H9 (cell line): ENCODE data around the gene SKAP1. TPM values are rescaled to one million over a fixed set of nuclear protein-coding genes. Genes with fewer than 3 reads are reported as not detected.

Experiments
- DNase-seq: peaks from one replicate; pipeline ENCODE4 v3.0.0-alpha.2; 2017
- H2AFZ ChIP-seq: one replicate; pipeline ENCODE4 v1.6.1; 2013; ENCODE audit warnings: mild to moderate bottlenecking, low read length, control low read depth, moderate library complexity
- H2AK5ac ChIP-seq: 2 replicates; pipeline ENCODE4 v1.6.1; 2013; ENCODE audit warnings: low read length, control low read depth, mixed read lengths; ENCODE audit not compliant: insufficient read length
- H2BK120ac ChIP-seq: one replicate; pipeline ENCODE4 v1.6.1; 2013; ENCODE audit warnings: low read depth, mild to moderate bottlenecking, low read length, control low read depth, inconsistent platforms; ENCODE audit not compliant: poor library complexity, severe bottlenecking
- H2BK12ac ChIP-seq: 2 replicates; pipeline ENCODE4 v1.6.1; 2013; ENCODE audit warnings: low read length, control low read depth, mixed read lengths, low read depth; ENCODE audit not compliant: insufficient read length
- H2BK15ac ChIP-seq: 2 replicates; pipeline ENCODE4 v1.6.1; 2013; ENCODE audit warnings: low read depth, low read length, control low read depth
- H2BK20ac ChIP-seq: one replicate; pipeline ENCODE4 v1.6.1; 2013; ENCODE audit warnings: low read depth, mild to moderate bottlenecking, low read length, control low read depth, inconsistent platforms; ENCODE audit not compliant: poor library complexity, severe bottlenecking
- H2BK5ac ChIP-seq: 2 replicates; pipeline ENCODE4 v1.6.1; 2013; ENCODE audit warnings: low read length, control low read depth, mixed read lengths; ENCODE audit not compliant: insufficient read length
- H3K14ac ChIP-seq: 2 replicates; pipeline ENCODE4 v1.6.1; 2013; ENCODE audit warnings: low read length, control low read depth; ENCODE audit not compliant: insufficient read depth
- H3K18ac ChIP-seq: 2 replicates; pipeline ENCODE4 v1.6.1; 2013; ENCODE audit warnings: low read depth, mild to moderate bottlenecking, mixed read lengths, low read length, control low read depth; ENCODE audit not compliant: insufficient read length
- H3K23ac ChIP-seq: 2 replicates; pipeline ENCODE4 v1.6.1; 2013; ENCODE audit warnings: low read length, control low read depth, mixed read lengths, low read depth; ENCODE audit not compliant: insufficient read length
- H3K23me2 ChIP-seq: 2 replicates; pipeline ENCODE4 v1.6.1; 2013; ENCODE audit warnings: low read depth, mild to moderate bottlenecking, mixed read lengths, low read length, control low read depth; ENCODE audit not compliant: insufficient read length, poor library complexity, severe bottlenecking
- H3K27ac ChIP-seq: 2 replicates; pipeline ENCODE4 v1.5.1; 2013; ENCODE audit warnings: low read length, control low read depth, mixed read lengths, low read depth; ENCODE audit not compliant: insufficient read length
- H3K27me3 ChIP-seq: 2 replicates; pipeline ENCODE4 v1.6.1; 2013; ENCODE audit warnings: low read length, control low read depth, inconsistent platforms; ENCODE audit not compliant: insufficient read depth
- H3K4ac ChIP-seq: 2 replicates; pipeline ENCODE4 v1.6.1; 2013; ENCODE audit warnings: low read depth, mild to moderate bottlenecking, control low read depth, inconsistent platforms, low read length, moderate library complexity
- H3K4me1 ChIP-seq: 2 replicates; pipeline ENCODE4 v1.6.1; 2013; ENCODE audit warnings: low read length, control low read depth, inconsistent platforms; ENCODE audit not compliant: insufficient read depth
- H3K4me2 ChIP-seq: 2 replicates; pipeline ENCODE4 v1.6.1; 2013; ENCODE audit warnings: low read length, control low read depth, mixed read lengths; ENCODE audit not compliant: insufficient read length, insufficient read depth
- H3K56ac ChIP-seq: 2 replicates; pipeline ENCODE4 v1.6.1; 2013; ENCODE audit warnings: low read depth, mild to moderate bottlenecking, mixed read lengths, low read length, control low read depth; ENCODE audit not compliant: insufficient read length
- H3K79me1 ChIP-seq: 2 replicates; pipeline ENCODE4 v1.6.1; 2013; ENCODE audit warnings: low read depth, mild to moderate bottlenecking, moderate library complexity, low read length, control low read depth, inconsistent platforms; ENCODE audit not compliant: insufficient read depth, poor library complexity, severe bottlenecking
- H3K79me2 ChIP-seq: 2 replicates; pipeline ENCODE4 v1.6.1; 2013; ENCODE audit warnings: low read length, control low read depth, inconsistent platforms; ENCODE audit not compliant: insufficient read depth
- H3K9ac ChIP-seq: 2 replicates; pipeline ENCODE4 v1.6.1; 2013; ENCODE audit warnings: low read length, control low read depth, mixed read lengths; ENCODE audit not compliant: insufficient read length; ENCODE audit errors: extremely low read depth
- H3K9me3 ChIP-seq: one replicate; pipeline ENCODE4 v1.6.1; 2013; ENCODE audit warnings: low read depth, low read length, inconsistent platforms; ENCODE audit not compliant: control insufficient read depth
- H3T11ph ChIP-seq: one replicate; pipeline ENCODE4 v1.6.1; 2013; ENCODE audit warnings: mild to moderate bottlenecking, low read length, control low read depth, inconsistent platforms
- H4K20me1 ChIP-seq: one replicate; pipeline ENCODE4 v1.6.1; 2013; ENCODE audit not compliant: control insufficient read depth, insufficient read length, insufficient read depth
- H4K5ac ChIP-seq: 2 replicates; pipeline ENCODE4 v1.6.1; 2013; ENCODE audit warnings: low read depth, mild to moderate bottlenecking, mixed read lengths, low read length, control low read depth; ENCODE audit not compliant: insufficient read length
- H4K8ac ChIP-seq: replicated peaks from 2 replicates; pipeline ENCODE4 v1.6.1; 2013; ENCODE audit warnings: low read length, control low read depth, mixed read lengths, low read depth; ENCODE audit not compliant: insufficient read length
- H4K91ac ChIP-seq: 2 replicates; pipeline ENCODE4 v1.6.1; 2013; ENCODE audit warnings: low read depth, mild to moderate bottlenecking, moderate library complexity, mixed read lengths, low read length, control low read depth; ENCODE audit not compliant: insufficient read length
- H3K27ac Mint-ChIP-seq, 3 experiments: 2 replicates in 2 of 3; 3 replicates in 1 of 3; pipeline ENCODE4 v1.8.0; 2020 to 2021; ENCODE audit warnings: mixed read lengths in 3 of 3, mild to moderate bottlenecking in 1 of 3, moderate library complexity in 1 of 3
- H3K27me3 Mint-ChIP-seq: 2 replicates; pipeline ENCODE4 v1.8.0; 2021; ENCODE audit warnings: low read depth, mild to moderate bottlenecking, moderate library complexity, mixed read lengths
- H3K36me3 Mint-ChIP-seq, 3 experiments: 2 replicates in 2 of 3; 3 replicates in 1 of 3; pipeline ENCODE4 v1.8.0; 2020 to 2021; ENCODE audit warnings: low read depth in 3 of 3, mixed read lengths in 3 of 3; ENCODE audit not compliant: insufficient read depth in 1 of 3
- H3K4me1 Mint-ChIP-seq, 2 experiments: 2 replicates each; pipeline ENCODE4 v1.8.0; 2020; ENCODE audit warnings: mixed read lengths in 2 of 2
- H3K4me3 Mint-ChIP-seq, 2 experiments: 2 replicates in 1 of 2; 3 replicates in 1 of 2; pipeline ENCODE4 v1.8.0; 2020 to 2021; ENCODE audit warnings: mild to moderate bottlenecking in 2 of 2, mixed read lengths in 2 of 2, moderate library complexity in 1 of 2
- H3K9me3 Mint-ChIP-seq, 2 experiments: 2 replicates in 1 of 2; 3 replicates in 1 of 2; pipeline ENCODE4 v1.8.0; 2020; ENCODE audit warnings: mild to moderate bottlenecking in 2 of 2, mixed read lengths in 2 of 2, moderate library complexity in 1 of 2
- WGBS: extraction: QIAGEN DNeasy Blood & Tissue Kit; methylation state at CpG from one replicate; pipeline ENCODE4 v1.1.7; 2013; ENCODE audit warnings: missing lambda C conversion rate, low lambda C conversion rate, mixed read lengths; ENCODE audit not compliant: insufficient read length; ENCODE audit errors: extremely low coverage; 5-methylcytosine and 5-hydroxymethylcytosine counted together
- total RNA-seq: library from RNA; stranded (reverse); gene quantifications from 2 replicates; pipeline ENCODE4 v1.2.1, GENCODE V29; 2021
- TF ChIP-seq, protein P1 (sequence below): fragments of 200-600 bp; sonication (generic); conservative IDR thresholded peaks from 3 replicates; pipeline ENCODE4 v1.8.0; 2021; ENCODE audit warnings: antibody characterized with exemption, mild to moderate bottlenecking

SKAP1 gene
- total RNA-seq, 1 experiment from 2014 or later = not detected

- no peaks in the 10 kb centered on the region for H4K20me1 ChIP-seq
- no peak overlapping the region for H2BK20ac ChIP-seq
- no peaks in the 10 kb centered on the region for H3K4me1 ChIP-seq
- no CpG with 5 or more reads among the region's 3 CpGs for WGBS
- H2AFZ ChIP-seq = no peak overlapping the region
- no peak overlapping the region for H3K9ac ChIP-seq
- H3K4me3 Mint-ChIP-seq = no peak overlapping the region
- no peak overlapping the region for H3K27ac Mint-ChIP-seq
- no peak overlapping the region for H3K4ac ChIP-seq
- H2BK120ac ChIP-seq = no peak overlapping the region
- no peaks in the 10 kb centered on the region for H3K27me3 ChIP-seq
- DNase-seq = no peak
- H4K5ac ChIP-seq = no peak overlapping the region
- H3K9me3 Mint-ChIP-seq = no peaks in the 10 kb centered on the region
- no peak overlapping the region for H3K18ac ChIP-seq
- no peak overlapping the region for H3K56ac ChIP-seq
- no peak overlapping the region for H4K91ac ChIP-seq
- no peak overlapping the region for H3T11ph ChIP-seq
- H2BK5ac ChIP-seq = no peak overlapping the region
- no peak overlapping the region for H3K27ac ChIP-seq
- peaks cover 0 to 3% of the 10 kb centered on the region in 2 experiments; a peak in 2 of 4 replicates for H3K4me1 Mint-ChIP-seq
- no peak overlapping the region for H2BK15ac ChIP-seq
- H3K23ac ChIP-seq = no peak overlapping the region
- TF ChIP-seq, protein P1, sequence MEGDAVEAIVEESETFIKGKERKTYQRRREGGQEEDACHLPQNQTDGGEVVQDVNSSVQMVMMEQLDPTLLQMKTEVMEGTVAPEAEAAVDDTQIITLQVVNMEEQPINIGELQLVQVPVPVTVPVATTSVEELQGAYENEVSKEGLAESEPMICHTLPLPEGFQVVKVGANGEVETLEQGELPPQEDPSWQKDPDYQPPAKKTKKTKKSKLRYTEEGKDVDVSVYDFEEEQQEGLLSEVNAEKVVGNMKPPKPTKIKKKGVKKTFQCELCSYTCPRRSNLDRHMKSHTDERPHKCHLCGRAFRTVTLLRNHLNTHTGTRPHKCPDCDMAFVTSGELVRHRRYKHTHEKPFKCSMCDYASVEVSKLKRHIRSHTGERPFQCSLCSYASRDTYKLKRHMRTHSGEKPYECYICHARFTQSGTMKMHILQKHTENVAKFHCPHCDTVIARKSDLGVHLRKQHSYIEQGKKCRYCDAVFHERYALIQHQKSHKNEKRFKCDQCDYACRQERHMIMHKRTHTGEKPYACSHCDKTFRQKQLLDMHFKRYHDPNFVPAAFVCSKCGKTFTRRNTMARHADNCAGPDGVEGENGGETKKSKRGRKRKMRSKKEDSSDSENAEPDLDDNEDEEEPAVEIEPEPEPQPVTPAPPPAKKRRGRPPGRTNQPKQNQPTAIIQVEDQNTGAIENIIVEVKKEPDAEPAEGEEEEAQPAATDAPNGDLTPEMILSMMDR = no peak
- no peaks in the 10 kb centered on the region for H3K79me2 ChIP-seq
- no peak overlapping the region for H3K4me2 ChIP-seq
- H4K8ac ChIP-seq = no peak overlapping the region
- no peaks in the 10 kb centered on the region for H3K23me2 ChIP-seq
- H3K9me3 ChIP-seq = no peaks in the 10 kb centered on the region
- H3K27me3 Mint-ChIP-seq = peaks cover 66% of the 10 kb centered on the region
- H3K14ac ChIP-seq = no peak overlapping the region
- H3K79me1 ChIP-seq = no peaks in the 10 kb centered on the region
- no peak overlapping the region for H2AK5ac ChIP-seq
- H3K36me3 Mint-ChIP-seq = no peaks in the 10 kb centered on the region
- H2BK12ac ChIP-seq = no peak overlapping the region
Measured at GRCh38 chr17:48442819-48443218, 12.8 kb upstream of the SKAP1 start.
